SH-SY5Y (cell line): ENCODE results near the gene HKDC1.

Source experiments
- GATA2 ChIP-seq: IDR thresholded peaks from 2 replicates; pipeline ENCODE4 v1.6.1; 2011; ENCODE audit warnings: mild to moderate bottlenecking, low read depth, low read length
- GATA3 ChIP-seq: IDR thresholded peaks from 2 replicates; pipeline ENCODE4 v1.6.1; 2011; ENCODE audit warnings: low read depth, mild to moderate bottlenecking, low read length, moderate library complexity

- TF ChIP-seq GATA2 (no peak), GATA3 (no peak)
Observed at GRCh38 chr10:69315100-69315542, 95.0 kb downstream of the HKDC1 start.
